Measurements from ENCODE around the gene ANKRD13A. TPM values are rescaled to one million over a fixed set of nuclear protein-coding genes. Genes with fewer than 3 reads are reported as not detected.

ANKRD13A gene
- total and polyA plus RNA-seq, 2 of the 13 experiments (the other 11 are each of a cell fraction or from before 2014, with no cell fraction given) = 34.1 to 41.6 TPM

DNA sequence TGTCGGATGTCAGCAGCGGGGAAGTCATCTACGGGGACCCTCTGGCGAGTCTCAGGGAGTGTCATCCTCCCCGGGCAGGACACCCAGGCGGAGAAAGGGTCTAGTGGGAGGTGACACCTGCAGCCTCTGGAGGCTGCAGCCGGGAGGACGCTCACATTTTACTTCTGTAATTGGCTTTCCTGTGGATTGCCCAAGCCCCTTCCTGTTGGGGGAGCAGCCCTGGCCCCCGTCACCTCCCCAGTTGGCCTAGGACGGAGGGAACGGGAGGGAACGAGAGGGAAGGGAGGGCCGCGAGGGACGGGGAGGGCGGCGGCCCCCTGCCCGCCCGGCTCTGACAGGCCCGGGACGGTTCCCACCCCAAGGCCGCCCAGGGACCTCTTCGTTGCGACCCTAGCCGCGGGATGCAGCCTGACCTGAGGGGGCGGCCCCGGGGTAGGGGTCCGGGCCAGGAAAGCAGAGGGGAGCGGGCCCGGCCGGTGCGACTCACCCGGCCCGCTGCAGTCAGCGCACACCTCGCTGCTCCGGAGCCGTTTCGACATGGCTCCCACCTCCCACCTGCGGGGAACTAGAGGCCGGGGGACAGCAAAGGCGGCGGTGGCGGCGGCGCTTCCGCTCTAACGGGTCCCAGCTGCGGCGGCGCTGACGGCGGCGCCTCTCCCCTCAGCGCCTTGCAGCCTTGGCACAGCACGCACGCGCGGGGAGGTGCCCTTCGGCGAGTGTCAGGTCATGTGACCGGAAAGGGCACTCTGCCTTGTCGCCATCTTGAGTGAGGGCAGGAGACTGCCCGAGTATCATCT is 3.3 kb upstream of the ANKRD13A start, which contains the start of gene GIT2 (continued):
- TF ChIP-seq, protein P1, sequence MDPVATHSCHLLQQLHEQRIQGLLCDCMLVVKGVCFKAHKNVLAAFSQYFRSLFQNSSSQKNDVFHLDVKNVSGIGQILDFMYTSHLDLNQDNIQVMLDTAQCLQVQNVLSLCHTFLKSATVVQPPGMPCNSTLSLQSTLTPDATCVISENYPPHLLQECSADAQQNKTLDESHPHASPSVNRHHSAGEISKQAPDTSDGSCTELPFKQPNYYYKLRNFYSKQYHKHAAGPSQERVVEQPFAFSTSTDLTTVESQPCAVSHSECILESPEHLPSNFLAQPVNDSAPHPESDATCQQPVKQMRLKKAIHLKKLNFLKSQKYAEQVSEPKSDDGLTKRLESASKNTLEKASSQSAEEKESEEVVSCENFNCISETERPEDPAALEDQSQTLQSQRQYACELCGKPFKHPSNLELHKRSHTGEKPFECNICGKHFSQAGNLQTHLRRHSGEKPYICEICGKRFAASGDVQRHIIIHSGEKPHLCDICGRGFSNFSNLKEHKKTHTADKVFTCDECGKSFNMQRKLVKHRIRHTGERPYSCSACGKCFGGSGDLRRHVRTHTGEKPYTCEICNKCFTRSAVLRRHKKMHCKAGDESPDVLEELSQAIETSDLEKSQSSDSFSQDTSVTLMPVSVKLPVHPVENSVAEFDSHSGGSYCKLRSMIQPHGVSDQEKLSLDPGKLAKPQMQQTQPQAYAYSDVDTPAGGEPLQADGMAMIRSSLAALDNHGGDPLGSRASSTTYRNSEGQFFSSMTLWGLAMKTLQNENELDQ (CRISPR knock-in tag; IDR thresholded peaks at IDR 0.05; ENCODE audit: borderline replicate concordance) = no peak
- TF ChIP-seq TCF7 (IDR thresholded peaks at IDR 0.05; ENCODE audit: low read depth) = no peak
- peak; percentile 80; the same call in 1 of the 2 replicates for TF ChIP-seq MTA1 (CRISPR knock-in tag; IDR thresholded peaks at IDR 0.05; ENCODE audit: borderline replicate concordance)
- no peak for TF ChIP-seq JUNB (CRISPR knock-in tag; IDR thresholded peaks at IDR 0.05; ENCODE audit: borderline replicate concordance)
- TF ChIP-seq TBL1XR1 (IDR thresholded peaks at IDR 0.05; ENCODE audit: borderline replicate concordance, low read length, partially characterized antibody) = no peak
- TF ChIP-seq, protein P2, sequence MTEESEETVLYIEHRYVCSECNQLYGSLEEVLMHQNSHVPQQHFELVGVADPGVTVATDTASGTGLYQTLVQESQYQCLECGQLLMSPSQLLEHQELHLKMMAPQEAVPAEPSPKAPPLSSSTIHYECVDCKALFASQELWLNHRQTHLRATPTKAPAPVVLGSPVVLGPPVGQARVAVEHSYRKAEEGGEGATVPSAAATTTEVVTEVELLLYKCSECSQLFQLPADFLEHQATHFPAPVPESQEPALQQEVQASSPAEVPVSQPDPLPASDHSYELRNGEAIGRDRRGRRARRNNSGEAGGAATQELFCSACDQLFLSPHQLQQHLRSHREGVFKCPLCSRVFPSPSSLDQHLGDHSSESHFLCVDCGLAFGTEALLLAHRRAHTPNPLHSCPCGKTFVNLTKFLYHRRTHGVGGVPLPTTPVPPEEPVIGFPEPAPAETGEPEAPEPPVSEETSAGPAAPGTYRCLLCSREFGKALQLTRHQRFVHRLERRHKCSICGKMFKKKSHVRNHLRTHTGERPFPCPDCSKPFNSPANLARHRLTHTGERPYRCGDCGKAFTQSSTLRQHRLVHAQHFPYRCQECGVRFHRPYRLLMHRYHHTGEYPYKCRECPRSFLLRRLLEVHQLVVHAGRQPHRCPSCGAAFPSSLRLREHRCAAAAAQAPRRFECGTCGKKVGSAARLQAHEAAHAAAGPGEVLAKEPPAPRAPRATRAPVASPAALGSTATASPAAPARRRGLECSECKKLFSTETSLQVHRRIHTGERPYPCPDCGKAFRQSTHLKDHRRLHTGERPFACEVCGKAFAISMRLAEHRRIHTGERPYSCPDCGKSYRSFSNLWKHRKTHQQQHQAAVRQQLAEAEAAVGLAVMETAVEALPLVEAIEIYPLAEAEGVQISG (CRISPR knock-in tag; IDR thresholded peaks at IDR 0.05) = peak; percentile 71
- peak; percentile 85; the same call in 1 of the 2 replicates for TF ChIP-seq ZNF572 (CRISPR knock-in tag; IDR thresholded peaks at IDR 0.05)
- no peak for TF ChIP-seq ZNF724P (CRISPR knock-in tag; IDR thresholded peaks at IDR 0.05; ENCODE audit: borderline replicate concordance)
- TF ChIP-seq ZNF782 (CRISPR knock-in tag; IDR thresholded peaks at IDR 0.05; ENCODE audit: borderline replicate concordance) = no peak
- TF ChIP-seq, protein P3, sequence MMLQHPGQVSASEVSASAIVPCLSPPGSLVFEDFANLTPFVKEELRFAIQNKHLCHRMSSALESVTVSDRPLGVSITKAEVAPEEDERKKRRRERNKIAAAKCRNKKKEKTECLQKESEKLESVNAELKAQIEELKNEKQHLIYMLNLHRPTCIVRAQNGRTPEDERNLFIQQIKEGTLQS (CRISPR knock-in tag; IDR thresholded peaks at IDR 0.05) = no peak
- TF ChIP-seq, protein P4, sequence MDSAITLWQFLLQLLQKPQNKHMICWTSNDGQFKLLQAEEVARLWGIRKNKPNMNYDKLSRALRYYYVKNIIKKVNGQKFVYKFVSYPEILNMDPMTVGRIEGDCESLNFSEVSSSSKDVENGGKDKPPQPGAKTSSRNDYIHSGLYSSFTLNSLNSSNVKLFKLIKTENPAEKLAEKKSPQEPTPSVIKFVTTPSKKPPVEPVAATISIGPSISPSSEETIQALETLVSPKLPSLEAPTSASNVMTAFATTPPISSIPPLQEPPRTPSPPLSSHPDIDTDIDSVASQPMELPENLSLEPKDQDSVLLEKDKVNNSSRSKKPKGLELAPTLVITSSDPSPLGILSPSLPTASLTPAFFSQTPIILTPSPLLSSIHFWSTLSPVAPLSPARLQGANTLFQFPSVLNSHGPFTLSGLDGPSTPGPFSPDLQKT (CRISPR knock-in tag; IDR thresholded peaks at IDR 0.05; ENCODE audit: borderline replicate concordance) = no peak
- no peak for TF ChIP-seq PAF1 (CRISPR knock-in tag; IDR thresholded peaks at IDR 0.05)
- peak; percentile 20; the same call in 1 of the 2 replicates for TF ChIP-seq ZNF543 (CRISPR knock-in tag; IDR thresholded peaks at IDR 0.05)
- TF ChIP-seq IKZF1 (IDR thresholded peaks at IDR 0.05) = no peak

Data from HepG2 (cell line).